ENCODE results near the gene MPRIP. TPM values are rescaled to one million over a fixed set of nuclear protein-coding genes. Genes with fewer than 3 reads are reported as not detected.

Gene MPRIP
- total RNA-seq, 1 experiment from 2014 or later, result 132 TPM

GRCh38 chr17:17091856-17092756 is 49.8 kb downstream of the MPRIP start:
- no CpG with 5 or more reads among the region's 14 CpGs for WGBS (ENCODE audit: extremely low coverage, insufficient read length, low lambda C conversion rate)
- H2BK12ac ChIP-seq (ENCODE audit: insufficient read length, low read depth, low read length), result no peak overlapping the region
- no peak overlapping the region for H4K5ac ChIP-seq (ENCODE audit: insufficient read length, low read depth, low read length)
- Mint-ChIP-seq H3K9me3 (no peaks in the 10 kb centered on the region), H3K4me3 (no peak overlapping the region), H3K4me1 (peaks cover 55 to 65% of the 10 kb centered on the region in 2 experiments), H3K27ac (peak overlapping the region in 2 of 3 experiments; percentile 11 to 46; a peak in 3 of 7 replicates), H3K36me3 (ENCODE audit: insufficient read depth in 1 of 3, low read depth in 3 of 3) (peaks cover 4 to 12% (median 6%) of the 10 kb centered on the region in 3 experiments; a peak in 5 of 7 replicates), H3K27me3 (ENCODE audit: low read depth) (no peaks in the 10 kb centered on the region)
- no peak overlapping the region for H3K14ac ChIP-seq (ENCODE audit: insufficient read depth, low read length)
- H4K20me1 ChIP-seq (ENCODE audit: control insufficient read depth, insufficient read depth, insufficient read length), result no peaks in the 10 kb centered on the region
- no peaks in the 10 kb centered on the region for H3K79me2 ChIP-seq (ENCODE audit: insufficient read depth, low read length)
- no peak overlapping the region for H2BK120ac ChIP-seq (ENCODE audit: low read depth, low read length, poor library complexity, severe bottlenecking)
- no peak overlapping the region for H4K8ac ChIP-seq (replicated peaks; ENCODE audit: insufficient read length, low read depth, low read length)
- H3T11ph ChIP-seq (ENCODE audit: low read length), result no peak overlapping the region
- H3K4me2 ChIP-seq (ENCODE audit: insufficient read depth, insufficient read length, low read length), result no peak overlapping the region
- DNase-seq, result no peak
- no peak overlapping the region for H4K91ac ChIP-seq (ENCODE audit: insufficient read length, low read depth, low read length)
- no peak overlapping the region for H2BK15ac ChIP-seq (ENCODE audit: low read depth, low read length)
- H3K79me1 ChIP-seq (ENCODE audit: insufficient read depth, low read depth, low read length, poor library complexity, severe bottlenecking), result no peaks in the 10 kb centered on the region
- H3K27me3 ChIP-seq (ENCODE audit: insufficient read depth, low read length), result no peaks in the 10 kb centered on the region
- TF ChIP-seq CTCF (conservative IDR thresholded peaks at IDR 0.05), result no peak
- H3K9me3 ChIP-seq (ENCODE audit: control insufficient read depth, low read depth, low read length), result no peaks in the 10 kb centered on the region
- H3K23ac ChIP-seq (ENCODE audit: insufficient read length, low read depth, low read length), result no peak overlapping the region
- no peak overlapping the region for H2AFZ ChIP-seq (ENCODE audit: low read length)
- H3K56ac ChIP-seq (ENCODE audit: insufficient read length, low read depth, low read length), result no peak overlapping the region
- H2AK5ac ChIP-seq (ENCODE audit: insufficient read length, low read length), result no peak overlapping the region
- no peak overlapping the region for H3K18ac ChIP-seq (ENCODE audit: insufficient read length, low read depth, low read length)
- H2BK5ac ChIP-seq (ENCODE audit: insufficient read length, low read length), result no peak overlapping the region
- H3K27ac ChIP-seq (ENCODE audit: insufficient read length, low read depth, low read length), result no peak overlapping the region
- no peak overlapping the region for H2BK20ac ChIP-seq (ENCODE audit: low read depth, low read length, poor library complexity, severe bottlenecking)
- no peaks in the 10 kb centered on the region for H3K23me2 ChIP-seq (ENCODE audit: insufficient read length, low read depth, low read length, poor library complexity, severe bottlenecking)
- peaks cover 6% of the 10 kb centered on the region for H3K4me1 ChIP-seq (ENCODE audit: insufficient read depth, low read length)
- H3K4ac ChIP-seq (ENCODE audit: low read depth, low read length), result no peak overlapping the region
- no peak overlapping the region for H3K9ac ChIP-seq (ENCODE audit: extremely low read depth, insufficient read length, low read length)

All from H9 (cell line).